ENCODE data around the gene RABGAP1L.
"Not testable (repeated sequence)": the region's sequence is repeated elsewhere in the genome, so short reads cannot be mapped to it uniquely, and the experiment has no call there.

Gene RABGAP1L

GRCh38 chr1:175042650-175043049 is 883.3 kb downstream of the RABGAP1L start:
- no peak for DNase-seq (ENCODE audit: low spot score)

GRCh38 chr1:175043824-175044223 is 884.5 kb downstream of the RABGAP1L start:
- DNase-seq (ENCODE audit: low spot score), result no peak

- DNase-seq (ENCODE audit: low spot score), result not testable (repeated sequence)
Measured at GRCh38 chr1:175044591-175044990, 885.3 kb downstream of the RABGAP1L start.

Data from SW480 (cell line).